ENCODE measurements around the gene GMPR.
"Not testable (repeated sequence)": the region's sequence is repeated elsewhere in the genome, so short reads cannot be mapped to it uniquely, and the experiment has no call there.

Gene GMPR

GRCh38 chr6:16238057-16238962, at the start of gene GMPR:
TSS of gene GMPR (plus strand) at chr6:16238587. CDS start at chr6:16238694, 107 bp downstream.
- DNase-seq = peak; percentile 40

- no peak for DNase-seq
Observed at GRCh38 chr6:16190214-16190613, 48.2 kb upstream of the GMPR start.

- DNase-seq = no peak
Observed at GRCh38 chr6:16196260-16196983, 42.0 kb upstream of the GMPR start.

- DNase-seq = no peak
Observed at GRCh38 chr6:16196984-16197546, 41.3 kb upstream of the GMPR start.

- DNase-seq = no peak
Observed at GRCh38 chr6:16198061-16198705, 40.2 kb upstream of the GMPR start.

GRCh38 chr6:16199804-16200203, 38.6 kb upstream of the GMPR start:
- DNase-seq = no peak

GRCh38 chr6:16200321-16200883, 38.0 kb upstream of the GMPR start:
- peak; percentile 4 for DNase-seq

GRCh38 chr6:16201706-16202105, 36.7 kb upstream of the GMPR start:
- DNase-seq = no peak

- DNase-seq = no peak
Observed at GRCh38 chr6:16204653-16205376, 33.6 kb upstream of the GMPR start.

GRCh38 chr6:16205377-16206144, 32.8 kb upstream of the GMPR start:
- DNase-seq = peak; percentile 55

GRCh38 chr6:16206595-16207037, 31.8 kb upstream of the GMPR start:
- DNase-seq = peak; percentile 51

- DNase-seq = no peak
Observed at GRCh38 chr6:16208989-16209388, 29.4 kb upstream of the GMPR start.

GRCh38 chr6:16209539-16209938, 28.8 kb upstream of the GMPR start:
- DNase-seq = no peak

GRCh38 chr6:16212276-16212675, 26.1 kb upstream of the GMPR start:
- DNase-seq = no peak

GRCh38 chr6:16216501-16217155, 21.8 kb upstream of the GMPR start:
- DNase-seq = no peak

GRCh38 chr6:16217156-16217721, 21.1 kb upstream of the GMPR start:
- DNase-seq = no peak

- no peak for DNase-seq
Observed at GRCh38 chr6:16222826-16223225, 15.6 kb upstream of the GMPR start.

GRCh38 chr6:16223362-16223761, 15.0 kb upstream of the GMPR start:
- no peak for DNase-seq

- no peak for DNase-seq
Observed at GRCh38 chr6:16224409-16224808, 14.0 kb upstream of the GMPR start.

- not testable (repeated sequence) for DNase-seq
Observed at GRCh38 chr6:16225062-16225731, 13.2 kb upstream of the GMPR start.
